Ovary (tissue), 9 donors: Measurements from ENCODE around the gene CADPS2. TPM values are rescaled to one million over a fixed set of nuclear protein-coding genes. Genes with fewer than 3 reads are reported as not detected.

Source experiments
- DNase-seq, 5 donors: peaks; one replicate each; pipeline ENCODE4 v3.0.0-alpha.2; 2019 to 2020
- H3K27ac ChIP-seq, 2 donors: fragments of 200-600 bp; one replicate each; pipeline versions ENCODE4 v1.5.1 to v1.8.0; 2019 to 2022
- H3K27me3 ChIP-seq: fragments of 200-600 bp; one replicate; pipeline ENCODE4 v1.8.0; 2022
- H3K36me3 ChIP-seq: fragments of 200-600 bp; sonication (generic); one replicate; pipeline ENCODE4 v1.5.1; 2019
- H3K4me1 ChIP-seq: one replicate; pipeline ENCODE4 v1.8.1; 2013; ENCODE audit warnings: mild to moderate bottlenecking, moderate library complexity; ENCODE audit not compliant: insufficient read depth
- H3K4me3 ChIP-seq: fragments of 200-600 bp; sonication (generic); one replicate; pipeline ENCODE4 v1.5.1; 2017
- H3K9me3 ChIP-seq, 2 donors: fragments of 200-600 bp in 1 of 2; sonication (generic) in 1 of 2; one replicate each; pipeline versions ENCODE4 v1.5.1 to v1.8.1; 2013 to 2019; ENCODE audit warnings: mild to moderate bottlenecking in 1 of 2, moderate library complexity in 1 of 2
- CTCF ChIP-seq, 3 donors: fragments of 450-650 bp in 2 of 3; fragments of 200-600 bp in 1 of 3; IDR thresholded peaks; one replicate each; pipeline versions ENCODE4 v1.5.1 to v1.8.0; 2016 to 2022; ENCODE audit warnings: antibody characterized with exemption in 3 of 3, mild to moderate bottlenecking in 1 of 3
- EP300 ChIP-seq: sonication (generic); formaldehyde crosslinking; IDR thresholded peaks from one replicate; pipeline ENCODE4 v1.6.1; 2017; ENCODE audit warnings: antibody characterized with exemption
- POLR2A ChIP-seq: fragments of 450-650 bp; IDR thresholded peaks from one replicate; pipeline ENCODE4 v1.6.1; 2017; ENCODE audit warnings: antibody characterized with exemption, mild to moderate bottlenecking, moderate library complexity
- WGBS, 3 donors: extraction: QIAGEN DNeasy Blood & Tissue Kit in 1 of 3; methylation state at CpG; one replicate each; pipeline versions ENCODE4 v1.1.5 to v1.1.7; 2013 to 2017; 5-methylcytosine and 5-hydroxymethylcytosine counted together
- intact Hi-C, 4 donors: fragments of 100-400 bp; cut with DNase I; formaldehyde crosslinking; loops; one replicate each; pipeline versions ENCODE4 v1.11.0 to v1.15.1; 2022 to 2023
- polyA plus RNA-seq, 2 donors: library from polyadenylated mRNA; stranded (reverse); fragments of 200-250 nt in 1 of 2; fragments of 350-450 nt in 1 of 2; fragmentation: Illumina TruSeq in 1 of 2; extraction: RNeasy Lipid Tissue Mini Kit (QIAGEN cat#74804) in 1 of 2; gene quantifications; one replicate each; pipeline ENCODE4 v1.2.3, GENCODE V29; 2013 to 2014
- total RNA-seq, 7 donors: library from RNA; depleted of rRNA in 2 of 7; stranded (reverse); fragments of >200 nt in 2 of 7; fragmentation: NEBNext Ultra II Directional in 3 of 7; extraction: Animal tissue kit (Norgen Biotek cat#: 25700) in 3 of 7; gene quantifications; one replicate each; pipeline versions ENCODE4 v1.1.0 to v1.2.4, GENCODE V29; 2016 to 2023
- donor health status: DM: no; HTN: no; CAD: no; lungs with moderate emphysema.
- donor health status: DM: no; HTN: no; CAD: no.
- donor health status: Bipolar disorder and iron deficiency.
- donor health status: DM: yes; HTN: yes; CAD: no.
- donor health status: DM: no; HTN: no; CAD: no.
- donor health status: DM: yes; HTN: yes; CAD: no.

CADPS2 gene
- total and polyA plus RNA-seq, 9 donors, result 10.1 to 26.7 (median 16.6) TPM

DNA sequence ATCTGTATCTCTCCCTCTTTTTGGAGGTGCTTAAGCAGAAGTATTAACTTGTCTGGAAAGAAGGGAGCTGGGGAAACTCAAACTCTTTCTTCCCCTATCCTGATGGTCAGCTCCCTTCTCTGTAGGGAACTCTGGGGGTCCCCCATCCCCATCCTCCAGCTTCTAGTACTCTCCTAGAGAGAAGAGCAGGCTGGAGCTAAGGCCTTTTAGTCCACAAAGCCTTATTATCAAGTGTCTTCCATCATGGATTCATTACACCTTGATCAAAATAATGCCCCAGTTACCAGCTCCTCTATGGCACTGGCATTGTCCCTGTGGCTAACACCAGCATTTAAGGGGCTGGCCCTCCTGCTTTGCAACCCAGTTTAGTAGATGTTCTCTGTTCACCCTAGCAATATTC is 35.7 kb downstream of the CADPS2 start:
- H3K36me3 ChIP-seq, result no peaks in the 10 kb centered on the region
- no peak overlapping the region for H3K27ac ChIP-seq
- intact Hi-C loops, result no loop called here
- peaks cover 9% of the 10 kb centered on the region for H3K4me1 ChIP-seq
- H3K9me3 ChIP-seq, result no peaks in the 10 kb centered on the region
- no peak for DNase-seq
- TF ChIP-seq EP300 (no peak), POLR2A (no peak), CTCF (IDR thresholded peaks at IDR 0.05) (no peak)
- no peak overlapping the region for H3K4me3 ChIP-seq
- no peaks in the 10 kb centered on the region for H3K27me3 ChIP-seq

DNA sequence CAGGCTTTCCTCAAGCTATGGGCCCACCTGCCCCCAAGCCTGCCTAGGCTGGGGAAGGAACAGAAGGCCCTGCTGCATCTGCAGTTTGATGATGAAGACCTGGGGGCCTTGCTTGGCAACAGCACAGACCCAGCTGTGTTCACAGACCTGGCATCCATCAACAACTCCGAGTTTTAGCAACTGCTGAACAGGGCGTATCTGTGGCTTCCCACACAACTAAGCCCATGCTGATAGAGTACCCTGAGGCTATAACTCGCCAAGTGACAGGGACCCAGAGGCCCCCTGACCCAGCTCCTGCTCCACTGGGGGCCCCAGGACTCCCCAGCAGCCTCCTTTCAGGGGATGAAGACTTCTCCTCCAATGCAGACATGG is 36.3 kb downstream of the CADPS2 start:
- H3K27me3 ChIP-seq, result no peaks in the 10 kb centered on the region
- H3K4me1 ChIP-seq, result peaks cover 9% of the 10 kb centered on the region
- no peaks in the 10 kb centered on the region for H3K36me3 ChIP-seq
- H3K9me3 ChIP-seq, result no peaks in the 10 kb centered on the region
- H3K27ac ChIP-seq, result no peak overlapping the region
- intact Hi-C loops, result no loop called here
- WGBS, 3 donors, result 51 to 80% (median 56%) methylated on average over 3 of the region's 3 CpGs
- no peak for DNase-seq
- H3K4me3 ChIP-seq, result no peak overlapping the region
- TF ChIP-seq POLR2A (no peak), CTCF (IDR thresholded peaks at IDR 0.05) (no peak)

GRCh38 chr7:122849322-122849956 is 36.8 kb downstream of the CADPS2 start:
- Histone ChIP-seq H3K4me3 (no peak overlapping the region), H3K27ac (no peak overlapping the region), H3K36me3 (no peaks in the 10 kb centered on the region), H3K4me1 (peaks cover 9% of the 10 kb centered on the region), H3K27me3 (no peaks in the 10 kb centered on the region), H3K9me3 (no peaks in the 10 kb centered on the region)
- no peak for DNase-seq
- no peak for TF ChIP-seq POLR2A
- no peak for TF ChIP-seq CTCF (IDR thresholded peaks at IDR 0.05)
- no peak for TF ChIP-seq EP300
- 16 to 36% (median 25%) methylated on average over 4 of the region's 4 CpGs for WGBS, 3 donors
- intact Hi-C loops, result no loop called here

DNA sequence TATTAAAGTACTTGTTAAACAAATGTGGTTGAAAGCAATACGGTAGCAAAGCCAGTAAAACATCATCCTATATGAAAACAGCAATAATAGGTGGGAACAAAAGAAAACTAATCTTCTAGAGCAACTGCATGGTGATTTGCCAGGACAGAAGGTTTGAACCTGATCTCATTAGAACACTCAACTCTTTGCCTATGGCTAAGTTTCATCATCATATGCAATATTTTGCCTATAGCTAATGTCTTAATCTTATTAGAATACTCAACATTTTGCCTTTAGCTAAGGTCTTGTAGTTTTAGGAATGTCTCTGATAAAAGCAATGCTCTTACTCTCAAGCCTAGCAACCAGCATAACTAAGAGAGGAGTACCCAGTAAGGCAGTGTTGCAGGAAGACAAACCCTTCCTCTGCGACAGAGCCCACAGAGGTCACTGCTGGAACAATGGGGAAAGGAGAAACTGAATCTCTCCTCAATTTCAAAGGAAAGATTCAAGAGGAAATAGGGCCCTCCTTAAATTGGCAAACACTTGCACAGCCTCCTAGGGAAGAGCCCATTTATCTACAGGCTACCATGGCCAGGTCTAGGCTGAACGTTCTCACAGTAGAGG is 38.3 kb downstream of the CADPS2 start:
- Histone ChIP-seq H3K27me3 (no peaks in the 10 kb centered on the region), H3K36me3 (no peaks in the 10 kb centered on the region), H3K27ac (no peak overlapping the region), H3K4me3 (no peak overlapping the region), H3K9me3 (no peaks in the 10 kb centered on the region), H3K4me1 (peaks cover 9% of the 10 kb centered on the region)
- no peak for TF ChIP-seq EP300
- no peak for TF ChIP-seq CTCF (IDR thresholded peaks at IDR 0.05)
- TF ChIP-seq POLR2A, result no peak
- no peak for DNase-seq
- WGBS, 3 donors, result 76 to 85% (median 80%) methylated on average over 3 of the region's 3 CpGs
- intact Hi-C loops, result no loop called here
